HEK293 (cell line): Measurements from ENCODE around the gene ZNF593OS.

ENCODE experiments used
- CTCF ChIP-seq: fragments of 450-650 bp; formaldehyde crosslinking; IDR thresholded peaks from 2 replicates; pipeline ENCODE4 v1.5.1; 2016; ENCODE audit warnings: missing biosample characterization, missing genetic modification characterization
- KLF8 ChIP-seq: fragments of 450-650 bp; formaldehyde crosslinking; IDR thresholded peaks from 2 replicates; pipeline ENCODE4 v1.5.1; 2016; ENCODE audit warnings: missing biosample characterization, missing genetic modification characterization
- KLF9 ChIP-seq: fragments of 450-650 bp; formaldehyde crosslinking; IDR thresholded peaks from 2 replicates; pipeline ENCODE4 v1.5.1; 2016; ENCODE audit warnings: missing biosample characterization, missing genetic modification characterization, low read depth
- ZNF146 ChIP-seq: fragments of 450-650 bp; formaldehyde crosslinking; IDR thresholded peaks from 2 replicates; pipeline ENCODE4 v1.5.1; 2016; ENCODE audit warnings: missing biosample characterization, missing genetic modification characterization
- ZNF292 ChIP-seq: fragments of 450-650 bp; formaldehyde crosslinking; IDR thresholded peaks from 2 replicates; pipeline ENCODE4 v1.5.1; 2016; ENCODE audit warnings: low read depth, missing biosample characterization, missing genetic modification characterization, borderline replicate concordance
- ZNF311 ChIP-seq: fragments of 450-650 bp; formaldehyde crosslinking; IDR thresholded peaks from 2 replicates; pipeline ENCODE4 v1.5.1; 2017; ENCODE audit warnings: missing biosample characterization, missing genetic modification characterization, borderline replicate concordance
- ZNF580 ChIP-seq: fragments of 450-650 bp; formaldehyde crosslinking; IDR thresholded peaks from 2 replicates; pipeline ENCODE4 v1.5.1; 2016; ENCODE audit warnings: missing biosample characterization, missing genetic modification characterization
- ZNF600 ChIP-seq: fragments of 450-650 bp; formaldehyde crosslinking; IDR thresholded peaks from 2 replicates; pipeline ENCODE4 v1.5.1; 2016; ENCODE audit warnings: missing biosample characterization, missing genetic modification characterization
- ZNF660 ChIP-seq: fragments of 450-650 bp; IDR thresholded peaks from 2 replicates; pipeline ENCODE4 v1.5.1; 2018; ENCODE audit warnings: missing biosample characterization, mild to moderate bottlenecking, missing genetic modification characterization
- ZNF701 ChIP-seq: fragments of 450-650 bp; formaldehyde crosslinking; IDR thresholded peaks from 2 replicates; pipeline ENCODE4 v1.5.1; 2016; ENCODE audit warnings: missing biosample characterization, missing genetic modification characterization
- ZNF707 ChIP-seq: fragments of 450-650 bp; formaldehyde crosslinking; IDR thresholded peaks from 2 replicates; pipeline ENCODE4 v1.5.1; 2016; ENCODE audit warnings: missing biosample characterization, missing genetic modification characterization
- ZNF785 ChIP-seq: fragments of 450-650 bp; formaldehyde crosslinking; IDR thresholded peaks from 2 replicates; pipeline ENCODE4 v1.5.1; 2016; ENCODE audit warnings: missing biosample characterization, missing genetic modification characterization
- ZNF792 ChIP-seq: fragments of 450-650 bp; formaldehyde crosslinking; IDR thresholded peaks from 2 replicates; pipeline ENCODE4 v1.5.1; 2016; ENCODE audit warnings: missing biosample characterization, missing genetic modification characterization
- TF ChIP-seq, protein P1 (sequence below): fragments of 450-650 bp; formaldehyde crosslinking; IDR thresholded peaks from 2 replicates; pipeline ENCODE4 v1.5.1; 2016; ENCODE audit warnings: missing biosample characterization, missing genetic modification characterization

GRCh38 chr1:26129778-26130177, 41.9 kb downstream of the ZNF593OS start:
- TF ChIP-seq ZNF785 (tag by site-specific recombination) = no peak
- TF ChIP-seq CTCF (tag by site-specific recombination) = no peak
- TF ChIP-seq ZNF292 (tag by site-specific recombination) = no peak
- no peak for TF ChIP-seq ZNF146
- no peak for TF ChIP-seq KLF9 (tag by site-specific recombination)
- TF ChIP-seq, protein P1, sequence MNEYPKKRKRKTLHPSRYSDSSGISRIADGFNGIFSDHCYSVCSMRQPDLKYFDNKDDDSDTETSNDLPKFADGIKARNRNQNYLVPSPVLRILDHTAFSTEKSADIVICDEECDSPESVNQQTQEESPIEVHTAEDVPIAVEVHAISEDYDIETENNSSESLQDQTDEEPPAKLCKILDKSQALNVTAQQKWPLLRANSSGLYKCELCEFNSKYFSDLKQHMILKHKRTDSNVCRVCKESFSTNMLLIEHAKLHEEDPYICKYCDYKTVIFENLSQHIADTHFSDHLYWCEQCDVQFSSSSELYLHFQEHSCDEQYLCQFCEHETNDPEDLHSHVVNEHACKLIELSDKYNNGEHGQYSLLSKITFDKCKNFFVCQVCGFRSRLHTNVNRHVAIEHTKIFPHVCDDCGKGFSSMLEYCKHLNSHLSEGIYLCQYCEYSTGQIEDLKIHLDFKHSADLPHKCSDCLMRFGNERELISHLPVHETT (tag by site-specific recombination) = no peak
- TF ChIP-seq ZNF580 (tag by site-specific recombination) = no peak
- no peak for TF ChIP-seq ZNF707 (tag by site-specific recombination)
- no peak for TF ChIP-seq ZNF701
- TF ChIP-seq ZNF600 = no peak
- TF ChIP-seq ZNF660 (tag by site-specific recombination) = no peak
- no peak for TF ChIP-seq ZNF311 (tag by site-specific recombination)
- TF ChIP-seq ZNF792 (tag by site-specific recombination) = no peak
- TF ChIP-seq KLF8 (tag by site-specific recombination) = no peak
